GM18870 (cell line): ENCODE measurements around the gene SAG.

ENCODE experiments used
- ATAC-seq: cut with Tn5 transposase; IDR thresholded peaks from one replicate; pipeline ENCODE4 v1.9.1; 2021; ENCODE audit warnings: moderate library complexity; ENCODE audit not compliant: unreplicated experiment

Gene SAG

GRCh38 chr2:233375490-233376314 lies 68.1 kb downstream of the SAG start:
- no peak for ATAC-seq

- ATAC-seq = no peak
These were observed 71.4 kb downstream of the SAG start for GRCh38 chr2:233379034-233379433.

- no peak for ATAC-seq
These were observed 71.8 kb downstream of the SAG start for GRCh38 chr2:233379441-233379840.

- no peak for ATAC-seq
These were observed 72.7 kb downstream of the SAG start for GRCh38 chr2:233380132-233380895.

- no peak for ATAC-seq
These were observed 73.5 kb downstream of the SAG start for GRCh38 chr2:233380995-233381637.

GRCh38 chr2:233381638-233381995 lies 74.0 kb downstream of the SAG start:
- ATAC-seq = no peak

GRCh38 chr2:233384015-233384414 lies 76.4 kb downstream of the SAG start:
- no peak for ATAC-seq

- ATAC-seq = peak; percentile 9
These were observed 77.3 kb downstream of the SAG start for GRCh38 chr2:233384811-233385488.

GRCh38 chr2:233385489-233386044 lies 78.0 kb downstream of the SAG start:
- ATAC-seq = peak; percentile 51

- ATAC-seq = no peak
These were observed 78.9 kb downstream of the SAG start for GRCh38 chr2:233386382-233387041.

GRCh38 chr2:233387225-233387624 lies 79.6 kb downstream of the SAG start:
- no peak for ATAC-seq

- no peak for ATAC-seq
These were observed 80.3 kb downstream of the SAG start for GRCh38 chr2:233387667-233388528.

- no peak for ATAC-seq
These were observed 82.0 kb downstream of the SAG start for GRCh38 chr2:233389601-233390125.

GRCh38 chr2:233395687-233396086 lies 88.1 kb downstream of the SAG start:
- ATAC-seq = no peak
